Jurkat, Clone E6-1 (cell line): ENCODE data around the gene SEPTIN12.

ENCODE experiments used
- DNase-seq: peaks from one replicate; pipeline ENCODE4 v3.0.0-alpha.2; 2011; ENCODE audit warnings: low read depth, low spot score
- H3K4me3 ChIP-seq: 2 replicates; pipeline ENCODE4 v1.5.1; 2011; ENCODE audit warnings: mild to moderate bottlenecking, low read length, control low read depth, moderate library complexity

Gene SEPTIN12

GRCh38 chr16:4765511-4766474 lies 22.4 kb downstream of the SEPTIN12 start:
- peak overlapping the region; percentile 81 for H3K4me3 ChIP-seq
- DNase-seq: no peak

- no peak for DNase-seq
- no peak overlapping the region for H3K4me3 ChIP-seq
These were observed 24.4 kb downstream of the SEPTIN12 start for GRCh38 chr16:4763791-4764190.

- no peak for DNase-seq
- H3K4me3 ChIP-seq: no peak overlapping the region
These were observed 25.9 kb downstream of the SEPTIN12 start for GRCh38 chr16:4762205-4762604.

- no peak for DNase-seq
- no peak overlapping the region for H3K4me3 ChIP-seq
These were observed 27.8 kb downstream of the SEPTIN12 start for GRCh38 chr16:4760221-4760910.

- H3K4me3 ChIP-seq: no peak overlapping the region
- no peak for DNase-seq
These were observed 32.5 kb downstream of the SEPTIN12 start for GRCh38 chr16:4755687-4756086.

GRCh38 chr16:4754865-4755264 lies 33.3 kb downstream of the SEPTIN12 start:
- no peak for DNase-seq
- no peak overlapping the region for H3K4me3 ChIP-seq

- H3K4me3 ChIP-seq: no peak overlapping the region
- DNase-seq: no peak
These were observed 34.9 kb downstream of the SEPTIN12 start for GRCh38 chr16:4753227-4753626.

- no peak for DNase-seq
- H3K4me3 ChIP-seq: no peak overlapping the region
These were observed 35.6 kb downstream of the SEPTIN12 start for GRCh38 chr16:4752351-4753100.

- DNase-seq: no peak
- no peak overlapping the region for H3K4me3 ChIP-seq
These were observed 37.2 kb downstream of the SEPTIN12 start for GRCh38 chr16:4750896-4751295.

GRCh38 chr16:4749700-4750257 lies 38.4 kb downstream of the SEPTIN12 start:
- no peak overlapping the region for H3K4me3 ChIP-seq
- DNase-seq: no peak

GRCh38 chr16:4748682-4749411 lies 39.3 kb downstream of the SEPTIN12 start:
- H3K4me3 ChIP-seq: no peak overlapping the region
- no peak for DNase-seq

- peak; percentile 73 for DNase-seq
- H3K4me3 ChIP-seq: peak overlapping the region; percentile 15
These were observed 40.1 kb downstream of the SEPTIN12 start for GRCh38 chr16:4747906-4748681.

GRCh38 chr16:4746991-4747574 lies 41.1 kb downstream of the SEPTIN12 start:
- H3K4me3 ChIP-seq: peak overlapping the region; percentile 7
- DNase-seq: no peak

GRCh38 chr16:4746215-4746614 lies 41.9 kb downstream of the SEPTIN12 start:
- no peak overlapping the region for H3K4me3 ChIP-seq
- DNase-seq: no peak

- DNase-seq: no peak
- H3K4me3 ChIP-seq: no peak overlapping the region
These were observed 42.9 kb downstream of the SEPTIN12 start for GRCh38 chr16:4745274-4745569.

GRCh38 chr16:4744555-4745273 lies 43.4 kb downstream of the SEPTIN12 start:
- no peak for DNase-seq
- no peak overlapping the region for H3K4me3 ChIP-seq

- no peak for DNase-seq
- no peak overlapping the region for H3K4me3 ChIP-seq
These were observed 44.8 kb downstream of the SEPTIN12 start for GRCh38 chr16:4743226-4743878.
